ENCODE measurements around the gene EXOG.

DNA sequence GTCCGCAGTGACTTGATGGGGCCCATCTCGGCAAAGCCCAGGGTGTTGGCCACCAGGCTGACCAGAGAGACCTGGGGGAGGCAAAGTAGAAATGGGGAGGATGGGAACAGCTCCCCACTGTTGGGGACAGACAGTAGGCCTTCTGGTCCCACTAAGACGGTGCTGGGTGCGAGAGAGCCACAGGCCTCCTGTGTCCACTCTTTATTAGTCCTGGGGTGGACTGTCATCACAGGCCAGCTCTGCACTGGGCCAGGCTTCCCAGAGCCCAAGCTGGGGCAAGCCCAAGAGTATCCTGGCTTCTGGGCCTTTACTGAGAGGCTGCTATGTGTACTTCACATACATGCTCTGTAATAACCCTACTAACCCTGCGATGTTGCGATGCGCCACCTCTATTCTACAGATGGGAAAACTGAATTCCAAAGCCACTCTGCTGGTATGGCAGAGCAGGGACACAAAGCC, 66.4 kb downstream of the EXOG start:
- TF ChIP-seq, protein P1, sequence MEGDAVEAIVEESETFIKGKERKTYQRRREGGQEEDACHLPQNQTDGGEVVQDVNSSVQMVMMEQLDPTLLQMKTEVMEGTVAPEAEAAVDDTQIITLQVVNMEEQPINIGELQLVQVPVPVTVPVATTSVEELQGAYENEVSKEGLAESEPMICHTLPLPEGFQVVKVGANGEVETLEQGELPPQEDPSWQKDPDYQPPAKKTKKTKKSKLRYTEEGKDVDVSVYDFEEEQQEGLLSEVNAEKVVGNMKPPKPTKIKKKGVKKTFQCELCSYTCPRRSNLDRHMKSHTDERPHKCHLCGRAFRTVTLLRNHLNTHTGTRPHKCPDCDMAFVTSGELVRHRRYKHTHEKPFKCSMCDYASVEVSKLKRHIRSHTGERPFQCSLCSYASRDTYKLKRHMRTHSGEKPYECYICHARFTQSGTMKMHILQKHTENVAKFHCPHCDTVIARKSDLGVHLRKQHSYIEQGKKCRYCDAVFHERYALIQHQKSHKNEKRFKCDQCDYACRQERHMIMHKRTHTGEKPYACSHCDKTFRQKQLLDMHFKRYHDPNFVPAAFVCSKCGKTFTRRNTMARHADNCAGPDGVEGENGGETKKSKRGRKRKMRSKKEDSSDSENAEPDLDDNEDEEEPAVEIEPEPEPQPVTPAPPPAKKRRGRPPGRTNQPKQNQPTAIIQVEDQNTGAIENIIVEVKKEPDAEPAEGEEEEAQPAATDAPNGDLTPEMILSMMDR (IDR thresholded peaks at IDR 0.05; ENCODE audit: low read length): no peak
- no peak for TF ChIP-seq EZH2 (IDR thresholded peaks at IDR 0.05; ENCODE audit: borderline replicate concordance, low read length)

All from OCI-LY1 (cell line).